Measurements from ENCODE around the gene ZNF292. TPM values are rescaled to one million over a fixed set of nuclear protein-coding genes. Genes with fewer than 3 reads are reported as not detected.

Gene ZNF292
- polyA plus RNA-seq, 1 of the 3 experiments (the other 2 are of a cell fraction), result 3.2 TPM

GRCh38 chr6:87146363-87146762 lies 9.0 kb upstream of the ZNF292 start:
- DNase-seq, result no peak
- Histone ChIP-seq H3K79me2 (ENCODE audit: insufficient read depth) (no peaks in the 10 kb centered on the region; the same call in 1 of the 2 replicates), H3K9me2 (no peaks in the 10 kb centered on the region), H3K4me1 (ENCODE audit: control insufficient read depth in 1 of 2, insufficient read depth in 2 of 2, low read depth in 1 of 2, low read length in 1 of 2) (peaks cover 4% of the 10 kb centered on the region in 2 experiments; a peak in 3 of 4 replicates), H4K20me1 (ENCODE audit: insufficient read depth) (no peaks in the 10 kb centered on the region), H3K9ac (no peak overlapping the region), H3F3A (replicated peaks; ENCODE audit: insufficient read depth) (no peaks in the 10 kb centered on the region), H3K27me3 (ENCODE audit: insufficient read depth) (no peaks in the 10 kb centered on the region), H2AFZ (ENCODE audit: low read depth) (no peak overlapping the region), H3K9me3 (no peaks in the 10 kb centered on the region), H3K36me3 (replicated peaks in 1 of 2; ENCODE audit: control insufficient read depth in 1 of 2, insufficient read depth in 2 of 2, low read length in 1 of 2) (no peaks in the 10 kb centered on the region), H3K27ac (ENCODE audit: low read depth in 2 of 2, low read length in 1 of 2) (no peak overlapping the region), H3K4me2 (no peak overlapping the region), H3K4me3 (ENCODE audit: low read depth in 2 of 2, low read length in 1 of 2) (no peak overlapping the region)
- POLR2A ChIA-PET, result no interaction called here
- CTCF ChIA-PET, result no interaction called here
- 60% methylated on average over 3 of the region's 3 CpGs for WGBS (ENCODE audit: low lambda C conversion rate)
- TF ChIP-seq RXRA (IDR thresholded peaks at IDR 0.05; ENCODE audit: borderline replicate concordance, low read depth) (no peak), CHD2 (IDR thresholded peaks at IDR 0.05; ENCODE audit: low read length, partially characterized antibody) (no peak), ZBTB33 (IDR thresholded peaks at IDR 0.05; ENCODE audit: borderline replicate concordance, low read depth) (no peak), IRF3 (IDR thresholded peaks at IDR 0.05; ENCODE audit: low read depth, low read length) (no peak), YY1 (IDR thresholded peaks at IDR 0.05; ENCODE audit: low read depth) (no peak), NFIC (IDR thresholded peaks at IDR 0.05; ENCODE audit: borderline replicate concordance) (no peak), MAX (IDR thresholded peaks at IDR 0.05; ENCODE audit: low read depth) (no peak), EZH2phosphoT487 (IDR thresholded peaks at IDR 0.05; ENCODE audit: borderline replicate concordance, low read depth) (no peak), CTCF (IDR thresholded peaks at IDR 0.05) (no peak), POLR2AphosphoS5 (IDR thresholded peaks at IDR 0.05; ENCODE audit: low read depth, low read length) (no peak), FOXJ3 (CRISPR knock-in tag; IDR thresholded peaks at IDR 0.05) (no peak), TCF12 (IDR thresholded peaks at IDR 0.05) (no peak), ELF1 (IDR thresholded peaks at IDR 0.05) (no peak), MXI1 (IDR thresholded peaks at IDR 0.05; ENCODE audit: low read depth, low read length) (no peak), USF2 (IDR thresholded peaks at IDR 0.05; ENCODE audit: borderline replicate concordance, low read depth, low read length) (no peak)

Measured in SK-N-SH (cell line).